Transverse colon (tissue), 4 donors: ENCODE measurements around the gene HOXA1.

ENCODE experiments used
- CTCF ChIP-seq, 5 experiments: fragments of 200-600 bp in 3 of 5; fragments of 450-650 bp in 2 of 5; sonication (generic) in 3 of 5; IDR thresholded peaks; 1 replicate in 2 of 5; 2 replicates in 3 of 5; pipeline ENCODE4 v1.5.1; 2016 to 2017; ENCODE audit warnings: antibody characterized with exemption in 5 of 5, inconsistent platforms in 3 of 5, mild to moderate bottlenecking in 2 of 5, moderate library complexity in 1 of 5
- POLR2AphosphoS5 ChIP-seq, 3 donors: sonication (generic); formaldehyde crosslinking; IDR thresholded peaks; one replicate each; pipeline ENCODE4 v1.6.1; 2016; ENCODE audit warnings: antibody characterized with exemption in 3 of 3

- TF ChIP-seq CTCF (IDR thresholded peaks at IDR 0.05): no peak
- no peak for TF ChIP-seq POLR2AphosphoS5 (IDR thresholded peaks at IDR 0.05)
Measured at GRCh38 chr7:27046854-27047549, 48.8 kb downstream of the HOXA1 start.
